PC-3 (cell line): ENCODE results near the gene GRK2.

Source experiments
- EZH2phosphoT487 ChIP-seq: fragments of 300-600 bp; sonication (generic); IDR thresholded peaks from 2 replicates; pipeline ENCODE4 v1.6.1; 2018; ENCODE audit warnings: mild to moderate bottlenecking, antibody characterized with exemption, low read length, borderline replicate concordance
- TF ChIP-seq, protein P1 (sequence below): fragments of 300-600 bp; sonication (generic); conservative IDR thresholded peaks from 2 replicates; pipeline ENCODE4 v1.5.1; 2017; ENCODE audit warnings: antibody characterized with exemption, low read depth, mild to moderate bottlenecking, low read length

DNA sequence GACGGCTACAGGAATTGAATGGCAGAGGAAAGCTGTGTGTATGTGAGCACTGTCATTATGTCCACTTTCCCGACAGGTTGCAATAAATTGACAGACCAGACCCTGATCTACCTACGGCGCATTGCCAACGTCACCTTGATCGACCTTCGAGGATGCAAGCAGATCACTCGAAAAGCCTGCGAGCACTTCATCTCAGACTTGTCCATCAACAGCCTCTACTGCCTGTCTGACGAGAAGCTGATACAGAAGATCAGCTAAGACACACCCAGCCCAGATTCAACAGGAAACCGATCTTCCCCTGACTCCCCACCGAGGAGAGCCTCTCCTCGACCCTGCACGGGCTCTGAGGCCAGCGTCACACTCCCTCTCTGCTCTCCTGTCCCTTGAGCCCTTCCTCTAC lies 11.5 kb upstream of the GRK2 start:
- TF ChIP-seq, protein P1, sequence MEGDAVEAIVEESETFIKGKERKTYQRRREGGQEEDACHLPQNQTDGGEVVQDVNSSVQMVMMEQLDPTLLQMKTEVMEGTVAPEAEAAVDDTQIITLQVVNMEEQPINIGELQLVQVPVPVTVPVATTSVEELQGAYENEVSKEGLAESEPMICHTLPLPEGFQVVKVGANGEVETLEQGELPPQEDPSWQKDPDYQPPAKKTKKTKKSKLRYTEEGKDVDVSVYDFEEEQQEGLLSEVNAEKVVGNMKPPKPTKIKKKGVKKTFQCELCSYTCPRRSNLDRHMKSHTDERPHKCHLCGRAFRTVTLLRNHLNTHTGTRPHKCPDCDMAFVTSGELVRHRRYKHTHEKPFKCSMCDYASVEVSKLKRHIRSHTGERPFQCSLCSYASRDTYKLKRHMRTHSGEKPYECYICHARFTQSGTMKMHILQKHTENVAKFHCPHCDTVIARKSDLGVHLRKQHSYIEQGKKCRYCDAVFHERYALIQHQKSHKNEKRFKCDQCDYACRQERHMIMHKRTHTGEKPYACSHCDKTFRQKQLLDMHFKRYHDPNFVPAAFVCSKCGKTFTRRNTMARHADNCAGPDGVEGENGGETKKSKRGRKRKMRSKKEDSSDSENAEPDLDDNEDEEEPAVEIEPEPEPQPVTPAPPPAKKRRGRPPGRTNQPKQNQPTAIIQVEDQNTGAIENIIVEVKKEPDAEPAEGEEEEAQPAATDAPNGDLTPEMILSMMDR, result no peak
- TF ChIP-seq EZH2phosphoT487, result no peak
